Measurements from ENCODE around the gene FBXW5.

DNA sequence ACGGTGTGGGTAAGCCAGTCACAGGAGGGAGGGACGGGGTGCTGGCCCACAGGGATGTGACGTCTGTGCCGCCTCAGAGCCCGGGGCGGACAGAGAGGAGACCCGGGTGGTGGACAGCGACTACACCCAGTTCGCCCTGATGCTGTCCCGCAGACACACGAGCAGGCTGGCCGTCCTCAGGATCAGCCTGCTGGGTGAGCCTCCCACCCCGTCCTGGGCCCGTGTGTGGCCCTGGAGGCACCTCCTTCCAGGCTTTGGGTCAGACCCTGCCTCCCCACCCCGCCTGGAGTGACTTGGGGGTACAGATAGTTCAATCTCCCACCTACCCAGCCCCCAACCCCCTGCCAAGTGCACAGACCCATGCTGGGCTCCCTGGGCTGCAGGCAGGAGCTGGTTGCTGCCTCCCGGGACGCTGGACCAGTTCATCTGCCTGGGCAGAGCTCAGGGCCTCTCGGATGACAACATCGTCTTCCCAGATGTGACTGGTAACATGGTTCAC is 9.3 kb upstream of the FBXW5 start:
- TF ChIP-seq, protein P1, sequence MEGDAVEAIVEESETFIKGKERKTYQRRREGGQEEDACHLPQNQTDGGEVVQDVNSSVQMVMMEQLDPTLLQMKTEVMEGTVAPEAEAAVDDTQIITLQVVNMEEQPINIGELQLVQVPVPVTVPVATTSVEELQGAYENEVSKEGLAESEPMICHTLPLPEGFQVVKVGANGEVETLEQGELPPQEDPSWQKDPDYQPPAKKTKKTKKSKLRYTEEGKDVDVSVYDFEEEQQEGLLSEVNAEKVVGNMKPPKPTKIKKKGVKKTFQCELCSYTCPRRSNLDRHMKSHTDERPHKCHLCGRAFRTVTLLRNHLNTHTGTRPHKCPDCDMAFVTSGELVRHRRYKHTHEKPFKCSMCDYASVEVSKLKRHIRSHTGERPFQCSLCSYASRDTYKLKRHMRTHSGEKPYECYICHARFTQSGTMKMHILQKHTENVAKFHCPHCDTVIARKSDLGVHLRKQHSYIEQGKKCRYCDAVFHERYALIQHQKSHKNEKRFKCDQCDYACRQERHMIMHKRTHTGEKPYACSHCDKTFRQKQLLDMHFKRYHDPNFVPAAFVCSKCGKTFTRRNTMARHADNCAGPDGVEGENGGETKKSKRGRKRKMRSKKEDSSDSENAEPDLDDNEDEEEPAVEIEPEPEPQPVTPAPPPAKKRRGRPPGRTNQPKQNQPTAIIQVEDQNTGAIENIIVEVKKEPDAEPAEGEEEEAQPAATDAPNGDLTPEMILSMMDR (conservative IDR thresholded peaks at IDR 0.05): no peak
- TF ChIP-seq EZH2 (IDR thresholded peaks at IDR 0.05; ENCODE audit: low read depth): no peak

All from PC-9 (cell line).